K562 (cell line): Measurements from ENCODE around the gene FOXO3. TPM values are rescaled to one million over a fixed set of nuclear protein-coding genes. Genes with fewer than 3 reads are reported as not detected.

Experiments used
- C11orf30 ChIP-seq: fragments of 450-650 bp; IDR thresholded peaks from 2 replicates; pipeline ENCODE4 v1.6.1; 2016; ENCODE audit warnings: low read depth, mild to moderate bottlenecking
- DMBX1 ChIP-seq: fragments of 250-450 bp; sonication (Bioruptor Pico); IDR thresholded peaks from 2 replicates; pipeline ENCODE4 v1.8.0; 2022; ENCODE audit warnings: inconsistent platforms, mild to moderate bottlenecking, moderate library complexity, borderline replicate concordance
- HDAC1 ChIP-seq, 2 experiments: fragments of 450-650 bp; IDR thresholded peaks; 2 replicates each; pipeline ENCODE4 v1.6.1; 2016 to 2017; ENCODE audit warnings: inconsistent platforms in 1 of 2, mild to moderate bottlenecking in 1 of 2, moderate library complexity in 1 of 2
- JUND ChIP-seq, 2 experiments: IDR thresholded peaks; 2 replicates in 1 of 2; 3 replicates in 1 of 2; pipeline ENCODE4 v1.6.1; 2011; ENCODE audit warnings: borderline replicate concordance in 2 of 2, low read depth in 2 of 2, low read length in 2 of 2, improper control_type of control experiment in 1 of 2, missing biosample characterization in 1 of 2, missing genetic modification characterization in 1 of 2, missing genetic modification reagents in 1 of 2
- KDM1A ChIP-seq, 2 experiments: fragments of 450-650 bp; IDR thresholded peaks; 2 replicates each; pipeline ENCODE4 v1.6.1; 2016; ENCODE audit warnings: mild to moderate bottlenecking in 2 of 2
- MTA1 ChIP-seq: fragments of 450-650 bp; IDR thresholded peaks from 2 replicates; pipeline ENCODE4 v1.6.1; 2017; ENCODE audit warnings: borderline replicate concordance
- NFIC ChIP-seq: fragments of 450-650 bp; IDR thresholded peaks from 2 replicates; pipeline ENCODE4 v1.6.1; 2017; ENCODE audit warnings: mild to moderate bottlenecking, inconsistent platforms
- PURB ChIP-seq: sonication (generic); formaldehyde crosslinking; IDR thresholded peaks from 2 replicates; pipeline ENCODE4 v1.9.0; 2021; ENCODE audit warnings: low read depth, mild to moderate bottlenecking, missing genetic modification reagents
- RFX1 ChIP-seq: fragments of 450-650 bp; IDR thresholded peaks from 2 replicates; pipeline ENCODE4 v1.6.1; 2016; ENCODE audit warnings: mild to moderate bottlenecking, moderate library complexity
- SMARCA4 ChIP-seq: fragments of 450-650 bp; IDR thresholded peaks from 2 replicates; pipeline ENCODE4 v1.6.1; 2016
- SRSF1 ChIP-seq: fragments of 200-400 bp; formaldehyde crosslinking; IDR thresholded peaks from 2 replicates; pipeline ENCODE4 v1.6.1; 2017; ENCODE audit warnings: mild to moderate bottlenecking, low read depth, low read length, moderate library complexity
- ZBTB12 ChIP-seq: fragments of 250-450 bp; sonication (Bioruptor Pico); IDR thresholded peaks from 2 replicates; pipeline ENCODE4 v1.4.0; 2020
- ZNF165 ChIP-seq: fragments of 250-450 bp; sonication (Bioruptor Pico); IDR thresholded peaks from 2 replicates; pipeline ENCODE4 v1.4.0; 2020; ENCODE audit warnings: borderline replicate concordance
- polyA plus RNA-seq, 8 experiments: library from polyadenylated mRNA; depleted of rRNA in 4 of 8; stranded (reverse) in 5 of 8; unstranded in 3 of 8; fragments of >200 nt; fragmentation: Nextera tagmentation in 2 of 8; fragmentation: Illumina TruSeq in 1 of 8; extraction: Ambion mirVana in 2 of 8; extraction: Trizol in 1 of 8; gene quantifications; 2 replicates each; pipeline versions ENCODE4 v1.2.1 to v1.2.3, GENCODE V29; 2011 to 2014; ENCODE audit warnings: inconsistent platforms in 1 of 8, missing spikeins in 1 of 8
- total RNA-seq, 7 experiments: library from RNA; depleted of rRNA in 6 of 7; stranded (reverse); fragments of >200 nt in 6 of 7; fragmentation: Illumina TruSeq in 2 of 7; extraction: Trizol in 2 of 7; gene quantifications; 2 replicates each; pipeline versions ENCODE4 v1.2.1 to v1.2.3, GENCODE V29; 2011 to 2021; ENCODE audit warnings: low replicate concordance in 1 of 7
- TF ChIP-seq, protein P1 (sequence below): sonication (generic); formaldehyde crosslinking; IDR thresholded peaks from 2 replicates; pipeline ENCODE4 v1.8.0; 2022; ENCODE audit warnings: missing genetic modification reagents, mild to moderate bottlenecking, moderate library complexity, borderline replicate concordance
- TF ChIP-seq, protein P2 (sequence below), 2 experiments: fragments of 450-650 bp; formaldehyde crosslinking in 1 of 2; IDR thresholded peaks; 2 replicates each; pipeline versions ENCODE4 v1.4.0 to v1.6.1; 2014 to 2020; ENCODE audit warnings: mild to moderate bottlenecking in 2 of 2, borderline replicate concordance in 1 of 2, low read depth in 1 of 2

FOXO3 gene
- total and polyA plus RNA-seq, 9 of the 15 experiments (the other 6 are each of a cell fraction or from before 2014, with no cell fraction given), result 3.0 to 14.6 (median 6.0) TPM

- TF ChIP-seq C11orf30 (peak; percentile 85), PURB (no peak), JUND (IDR thresholded peaks at IDR 0.05; ENCODE audit: borderline replicate concordance, low read depth, low read length) (peak; percentile 60; the same call in 1 of the 2 replicates), JUND (tag; IDR thresholded peaks at IDR 0.05; ENCODE audit: borderline replicate concordance, low read depth, low read length) (no peak; the same call in 2 of the 3 replicates), NFIC (peak; percentile 52), KDM1A (IDR thresholded peaks at IDR 0.05) (peak; percentile 78 to 86), HDAC1 (IDR thresholded peaks at IDR 0.05) (peak; percentile 59 to 63; a peak in 3 of 4 replicates), SMARCA4 (peak; percentile 80), SRSF1 (no peak), RFX1 (peak; percentile 31; the same call in 1 of the 2 replicates), MTA1 (peak; percentile 48; the same call in 1 of the 2 replicates), ZNF165 (CRISPR knock-in tag) (no peak), ZBTB12 (CRISPR knock-in tag) (no peak), DMBX1 (peak; percentile 28; the same call in 1 of the 2 replicates)
- TF ChIP-seq, protein P1, sequence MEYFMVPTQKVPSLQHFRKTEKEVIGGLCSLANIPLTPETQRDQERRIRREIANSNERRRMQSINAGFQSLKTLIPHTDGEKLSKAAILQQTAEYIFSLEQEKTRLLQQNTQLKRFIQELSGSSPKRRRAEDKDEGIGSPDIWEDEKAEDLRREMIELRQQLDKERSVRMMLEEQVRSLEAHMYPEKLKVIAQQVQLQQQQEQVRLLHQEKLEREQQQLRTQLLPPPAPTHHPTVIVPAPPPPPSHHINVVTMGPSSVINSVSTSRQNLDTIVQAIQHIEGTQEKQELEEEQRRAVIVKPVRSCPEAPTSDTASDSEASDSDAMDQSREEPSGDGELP (CRISPR knock-in tag), result peak; percentile 76
- TF ChIP-seq, protein P2, sequence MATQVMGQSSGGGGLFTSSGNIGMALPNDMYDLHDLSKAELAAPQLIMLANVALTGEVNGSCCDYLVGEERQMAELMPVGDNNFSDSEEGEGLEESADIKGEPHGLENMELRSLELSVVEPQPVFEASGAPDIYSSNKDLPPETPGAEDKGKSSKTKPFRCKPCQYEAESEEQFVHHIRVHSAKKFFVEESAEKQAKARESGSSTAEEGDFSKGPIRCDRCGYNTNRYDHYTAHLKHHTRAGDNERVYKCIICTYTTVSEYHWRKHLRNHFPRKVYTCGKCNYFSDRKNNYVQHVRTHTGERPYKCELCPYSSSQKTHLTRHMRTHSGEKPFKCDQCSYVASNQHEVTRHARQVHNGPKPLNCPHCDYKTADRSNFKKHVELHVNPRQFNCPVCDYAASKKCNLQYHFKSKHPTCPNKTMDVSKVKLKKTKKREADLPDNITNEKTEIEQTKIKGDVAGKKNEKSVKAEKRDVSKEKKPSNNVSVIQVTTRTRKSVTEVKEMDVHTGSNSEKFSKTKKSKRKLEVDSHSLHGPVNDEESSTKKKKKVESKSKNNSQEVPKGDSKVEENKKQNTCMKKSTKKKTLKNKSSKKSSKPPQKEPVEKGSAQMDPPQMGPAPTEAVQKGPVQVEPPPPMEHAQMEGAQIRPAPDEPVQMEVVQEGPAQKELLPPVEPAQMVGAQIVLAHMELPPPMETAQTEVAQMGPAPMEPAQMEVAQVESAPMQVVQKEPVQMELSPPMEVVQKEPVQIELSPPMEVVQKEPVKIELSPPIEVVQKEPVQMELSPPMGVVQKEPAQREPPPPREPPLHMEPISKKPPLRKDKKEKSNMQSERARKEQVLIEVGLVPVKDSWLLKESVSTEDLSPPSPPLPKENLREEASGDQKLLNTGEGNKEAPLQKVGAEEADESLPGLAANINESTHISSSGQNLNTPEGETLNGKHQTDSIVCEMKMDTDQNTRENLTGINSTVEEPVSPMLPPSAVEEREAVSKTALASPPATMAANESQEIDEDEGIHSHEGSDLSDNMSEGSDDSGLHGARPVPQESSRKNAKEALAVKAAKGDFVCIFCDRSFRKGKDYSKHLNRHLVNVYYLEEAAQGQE (IDR thresholded peaks at IDR 0.05; ENCODE audit: borderline replicate concordance), result peak; percentile 7; the same call in 1 of the 2 replicates
- TF ChIP-seq, protein P2 (CRISPR knock-in tag; IDR thresholded peaks at IDR 0.05; ENCODE audit: low read depth), result no peak
Observed at GRCh38 chr6:108598305-108598863, 37.7 kb downstream of the FOXO3 start (continued).
